HuH-7 (cell line): Measurements from ENCODE around the gene TMEM123.

Experiments
- DNase-seq: peaks from one replicate; pipeline ENCODE4 v3.0.0; 2011; ENCODE audit warnings: low spot score

The TMEM123 gene

DNA sequence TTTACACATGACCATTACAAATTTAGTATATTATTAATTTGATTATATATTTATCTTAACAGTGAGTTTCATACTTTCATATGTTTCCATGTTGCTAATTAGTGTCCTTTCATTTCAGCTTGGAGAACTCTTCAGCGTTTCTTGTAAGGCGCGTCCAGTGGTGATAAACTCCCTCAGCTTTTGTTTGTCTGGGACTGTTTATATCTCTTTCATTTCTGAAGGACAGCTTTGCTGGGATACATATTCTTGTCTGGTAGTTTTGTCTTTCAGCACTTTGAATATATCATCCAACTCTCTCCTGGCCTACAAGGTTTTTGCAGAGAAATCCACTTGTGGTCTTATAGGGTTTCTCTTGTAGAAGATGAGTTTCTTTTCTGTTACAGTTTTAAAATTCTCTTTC lies 93.2 kb downstream of the TMEM123 start:
- DNase-seq, result no peak

DNA sequence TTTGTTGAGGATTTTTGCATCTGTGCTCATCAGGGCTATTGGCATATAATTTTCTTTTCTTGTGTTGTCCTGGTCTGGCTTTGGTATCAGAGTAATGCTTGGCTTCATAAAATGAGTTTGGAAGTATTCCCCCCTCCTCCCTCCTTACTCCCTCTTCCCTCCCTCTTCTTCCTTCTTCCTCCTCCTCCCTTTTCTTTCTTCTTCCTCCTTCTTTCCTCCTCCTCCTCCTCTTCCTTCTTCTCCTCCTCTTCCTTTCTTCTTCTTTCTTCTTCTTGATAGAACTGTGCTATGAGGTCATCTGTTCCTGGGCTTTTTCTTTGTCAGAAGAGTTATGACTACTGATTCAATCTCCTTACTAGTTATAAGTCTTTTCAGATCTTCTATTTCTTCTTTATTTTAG lies 95.4 kb downstream of the TMEM123 start:
- DNase-seq, result no peak

DNA sequence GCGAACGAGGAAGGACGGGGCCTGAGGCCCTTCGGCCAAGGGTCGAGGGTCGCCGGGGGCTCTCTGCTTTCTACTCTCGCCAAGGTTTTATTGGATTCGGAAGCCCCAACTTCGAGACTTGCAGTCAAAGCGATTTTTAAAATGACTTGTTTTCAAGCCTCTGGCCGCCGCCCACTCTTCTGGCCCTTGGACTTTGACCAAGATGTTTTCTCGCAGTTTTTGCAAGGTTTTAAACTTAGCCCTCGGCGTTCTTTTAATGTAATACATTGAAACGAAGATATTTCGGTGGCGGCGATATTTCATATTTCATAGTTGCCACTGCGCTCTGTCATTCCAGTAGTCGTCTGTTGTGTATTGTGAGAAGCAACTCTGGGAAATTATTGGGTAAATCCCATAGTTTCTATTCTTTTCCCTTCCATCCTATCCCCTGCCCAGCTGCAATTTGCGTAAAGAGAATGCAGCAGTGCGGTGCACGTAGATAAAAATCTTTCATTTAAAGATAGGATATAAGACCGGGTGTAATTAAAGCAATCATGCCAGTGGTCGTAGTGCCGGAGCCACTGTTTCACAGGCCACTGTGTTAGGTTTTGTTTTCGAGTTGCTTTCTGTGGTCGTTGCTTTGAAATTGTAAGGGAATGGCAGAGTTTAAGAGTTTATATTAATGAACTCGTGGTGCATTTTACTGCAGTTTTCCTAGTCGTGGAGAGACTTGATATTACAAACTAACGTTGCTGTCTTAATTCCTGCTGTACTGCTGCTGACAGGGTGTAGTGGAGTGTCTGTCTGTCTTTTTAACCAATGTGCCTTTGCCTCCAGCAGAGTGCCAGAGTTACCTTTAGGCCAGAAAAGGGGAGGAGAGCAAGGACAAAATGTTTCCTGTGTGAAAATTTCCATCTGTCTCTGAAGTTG lies 104.8 kb downstream of the TMEM123 start:
- DNase-seq, result peak; percentile 3

DNA sequence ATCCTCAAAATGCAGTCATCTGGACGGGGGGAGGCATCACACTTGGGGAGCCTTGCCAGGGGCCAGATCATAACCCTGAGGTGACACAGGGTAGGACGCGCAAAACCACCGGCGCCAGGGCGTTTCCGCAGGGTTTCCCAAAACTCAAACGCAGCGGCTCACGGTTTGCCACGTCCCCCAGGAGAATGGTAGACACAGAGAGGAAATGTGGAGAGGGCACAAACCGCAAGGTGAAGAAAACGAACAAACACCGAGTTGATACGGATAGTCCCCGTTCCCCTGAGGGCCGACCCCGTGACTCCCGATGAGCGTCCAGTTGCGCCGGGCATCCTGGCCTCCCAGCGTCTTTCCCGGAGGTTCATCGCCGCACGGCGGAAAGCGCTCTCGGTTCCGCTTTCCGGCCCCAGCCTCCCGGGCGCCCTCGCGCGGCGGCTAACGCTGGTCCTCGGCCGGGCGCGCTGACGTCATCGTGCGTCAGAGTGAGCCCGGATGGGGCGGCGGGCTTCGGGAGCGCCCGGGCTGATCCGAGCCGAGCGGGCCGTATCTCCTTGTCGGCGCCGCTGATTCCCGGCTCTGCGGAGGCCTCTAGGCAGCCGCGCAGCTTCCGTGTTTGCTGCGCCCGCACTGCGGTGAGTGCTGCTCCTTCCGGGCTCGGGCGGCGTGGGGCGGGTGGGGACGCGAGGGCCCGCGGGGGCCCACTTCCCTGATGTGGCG lies 105.7 kb downstream of the TMEM123 start, which contains the start of gene BIRC2:
Gene BIRC2, plus strand, starts transcription at position 467 of the 714 bp plus-strand sequence. CDS start 2,641 bp downstream, outside the sequence.
- peak; percentile 73 for DNase-seq

DNA sequence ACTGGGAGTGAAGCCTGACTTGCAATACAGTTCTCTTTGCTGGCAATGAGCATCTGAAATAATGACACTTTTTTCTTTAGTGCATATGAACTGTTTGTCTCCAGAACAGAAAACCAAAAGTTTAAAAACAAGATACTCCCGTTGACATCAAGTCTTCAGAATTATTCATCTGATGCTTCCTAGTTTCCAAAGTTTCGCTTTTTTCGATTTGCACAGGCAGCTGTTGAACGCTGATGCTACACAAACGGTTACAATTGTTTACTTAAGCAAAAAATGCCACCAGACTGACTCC lies 106.2 kb downstream of the TMEM123 start:
- DNase-seq, result no peak
